ENCODE results near the gene B4GALT2. TPM values are rescaled to one million over a fixed set of nuclear protein-coding genes. Genes with fewer than 3 reads are reported as not detected.

The B4GALT2 gene
- total RNA-seq, 1 donor from 2014 or later: 99.4 TPM

- DNase-seq (ENCODE audit: low spot score): no peak
- H3K27me3 Mint-ChIP-seq (ENCODE audit: low read depth): no peaks in the 10 kb centered on the region
- peak overlapping the region; percentile 88 for H3K27ac Mint-ChIP-seq (ENCODE audit: unreplicated experiment)
- peaks cover 22% of the 10 kb centered on the region for H3K4me1 Mint-ChIP-seq (ENCODE audit: low read depth)
- H3K4me3 Mint-ChIP-seq (ENCODE audit: unreplicated experiment): peak overlapping the region; percentile 85
- no peaks in the 10 kb centered on the region for H3K9me3 Mint-ChIP-seq (ENCODE audit: low read depth)
- TF ChIP-seq CTCF (IDR thresholded peaks at IDR 0.05): peak; percentile 35
- H3K36me3 Mint-ChIP-seq (ENCODE audit: low read depth): peaks cover 5% of the 10 kb centered on the region
Measured at GRCh38 chr1:43990271-43991199, 11.5 kb downstream of the B4GALT2 start.

- H3K36me3 Mint-ChIP-seq (ENCODE audit: low read depth): peaks cover 2% of the 10 kb centered on the region
- H3K4me3 Mint-ChIP-seq (ENCODE audit: unreplicated experiment): peak overlapping the region; percentile 85
- peak overlapping the region; percentile 88 for H3K27ac Mint-ChIP-seq (ENCODE audit: unreplicated experiment)
- no peak for DNase-seq (ENCODE audit: low spot score)
- H3K9me3 Mint-ChIP-seq (ENCODE audit: low read depth): no peaks in the 10 kb centered on the region
- TF ChIP-seq CTCF (IDR thresholded peaks at IDR 0.05): no peak
- peaks cover 22% of the 10 kb centered on the region for H3K4me1 Mint-ChIP-seq (ENCODE audit: low read depth)
- H3K27me3 Mint-ChIP-seq (ENCODE audit: low read depth): no peaks in the 10 kb centered on the region
Measured at GRCh38 chr1:43991200-43991475, 12.1 kb downstream of the B4GALT2 start.

- H3K9me3 Mint-ChIP-seq (ENCODE audit: low read depth): no peaks in the 10 kb centered on the region
- peak within 1 kb of the TSS; percentile 85 for H3K4me3 Mint-ChIP-seq (ENCODE audit: unreplicated experiment)
Measured at GRCh38 chr1:43991476-43992231, 12.6 kb downstream of the B4GALT2 start, which contains the start of gene CCDC24. Gene CCDC24, plus strand, starts transcription at chr1:43991599. Its CDS starts 280 bp downstream, at chr1:43991879.

GRCh38 chr1:43992232-43992995 is 13.4 kb downstream of the B4GALT2 start:
- Mint-ChIP-seq H3K9me3 (ENCODE audit: low read depth) (no peaks in the 10 kb centered on the region), H3K4me3 (ENCODE audit: unreplicated experiment) (peak overlapping the region; percentile 85), H3K4me1 (ENCODE audit: low read depth) (peaks cover 25% of the 10 kb centered on the region), H3K27me3 (ENCODE audit: low read depth) (no peaks in the 10 kb centered on the region), H3K36me3 (ENCODE audit: low read depth) (no peaks in the 10 kb centered on the region), H3K27ac (ENCODE audit: unreplicated experiment) (peak overlapping the region; percentile 88)
- no peak for DNase-seq (ENCODE audit: low spot score)
- no peak for TF ChIP-seq CTCF (IDR thresholded peaks at IDR 0.05)

More at GRCh38 chr1:43991476-43992231, 12.6 kb downstream of the B4GALT2 start, which contains the start of gene CCDC24:
- no peak for DNase-seq (ENCODE audit: low spot score)
- Mint-ChIP-seq H3K4me1 (ENCODE audit: low read depth) (peaks cover 25% of the 10 kb centered on the region), H3K36me3 (ENCODE audit: low read depth) (no peaks in the 10 kb centered on the region), H3K27ac (ENCODE audit: unreplicated experiment) (peak within 1 kb of the TSS; percentile 88), H3K27me3 (ENCODE audit: low read depth) (no peaks in the 10 kb centered on the region)
- TF ChIP-seq CTCF (IDR thresholded peaks at IDR 0.05): peak; percentile 52

Measured in chondrocyte (in vitro differentiated cells).